Activated CD4-positive, alpha-beta T cell treated with anti-CD3 and anti-CD28 coated beads, Interleukin-2, amount 50 U/mL, for 48 hours (primary cell): ENCODE results near the gene RNF34.
A peak's percentile ranks its signal among the peaks of the same experiment; 100 is the strongest.

Experiments
- DNase-seq, 2 experiments: peaks; one replicate each; pipeline ENCODE4 v3.0.0-alpha.2; 2020

RNF34 gene

GRCh38 chr12:121441555-121441954 is 41.6 kb downstream of the RNF34 start:
- DNase-seq, result no peak

- no peak for DNase-seq
Measured at GRCh38 chr12:121442028-121442948, 42.4 kb downstream of the RNF34 start.

GRCh38 chr12:121443193-121443870 is 43.4 kb downstream of the RNF34 start:
- DNase-seq, result peak; percentile 80 to 83

DNA sequence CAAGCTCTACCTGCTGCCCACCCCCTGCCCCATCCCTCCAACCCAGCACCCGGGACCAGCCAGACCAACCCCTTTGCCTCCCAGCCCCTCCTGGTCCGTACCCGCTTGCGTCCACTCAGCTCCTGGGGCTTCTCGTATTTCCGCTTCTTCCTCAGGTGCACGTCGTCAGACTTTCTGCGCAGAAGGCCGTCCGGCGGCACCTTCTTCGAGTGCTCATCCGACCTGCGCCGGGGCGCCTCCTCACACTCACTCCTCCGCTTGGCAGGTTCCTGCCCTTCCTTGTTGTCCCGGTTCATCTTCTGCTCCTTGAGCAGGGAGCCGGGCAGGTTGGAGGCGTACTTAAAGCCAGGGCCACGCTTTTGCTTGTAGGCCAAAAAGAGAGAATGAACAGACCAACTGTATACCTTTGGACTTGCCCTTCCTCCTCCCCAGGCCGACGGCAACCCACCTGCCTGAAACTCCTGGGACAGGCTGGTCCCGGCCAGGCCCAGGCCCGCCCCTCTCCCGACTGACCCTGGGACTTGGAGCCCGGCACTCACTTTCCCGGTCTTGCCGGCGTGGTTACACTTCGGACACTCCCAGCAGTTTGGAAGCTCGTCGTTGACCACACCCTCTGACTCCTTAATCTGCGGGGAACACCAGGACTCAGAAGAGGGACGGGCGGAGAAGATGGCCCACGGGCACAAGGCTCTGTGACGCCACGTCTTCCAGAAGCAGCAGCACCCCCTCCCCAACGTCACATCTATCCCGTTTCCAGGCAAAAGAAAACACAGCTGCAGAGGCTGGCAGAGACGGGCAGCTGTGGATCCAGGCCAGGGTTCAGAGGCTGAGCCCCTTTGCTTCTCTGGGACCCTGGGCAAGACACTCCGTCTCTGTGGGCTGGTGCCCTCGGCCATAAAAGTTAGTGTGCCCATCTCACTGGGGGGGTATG is 44.3 kb downstream of the RNF34 start:
- DNase-seq, result no peak

DNA sequence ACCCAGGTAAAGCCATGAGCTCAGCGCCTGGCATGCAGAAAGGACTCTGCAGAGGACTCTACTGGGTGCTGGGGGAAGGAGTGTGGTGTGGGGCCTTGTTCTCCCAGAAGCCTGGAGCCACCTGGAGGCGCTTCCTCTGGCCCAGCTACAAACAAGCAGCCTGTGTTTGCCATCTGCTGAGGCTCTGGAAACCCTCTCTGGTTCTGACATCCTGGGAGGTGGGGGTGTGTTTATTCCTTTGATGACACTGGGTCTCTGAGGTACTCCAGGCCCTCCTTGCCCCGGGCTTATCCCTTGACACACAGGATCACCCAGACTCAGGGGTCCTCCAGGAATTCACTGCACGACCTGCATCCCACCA is 44.9 kb downstream of the RNF34 start:
- DNase-seq, result no peak

- no peak for DNase-seq
Measured at GRCh38 chr12:121446750-121447149, 46.8 kb downstream of the RNF34 start.

- DNase-seq, result no peak
Measured at GRCh38 chr12:121448771-121449315, 48.9 kb downstream of the RNF34 start.

- DNase-seq, result no peak
Measured at GRCh38 chr12:121451961-121452339, 52.0 kb downstream of the RNF34 start.

DNA sequence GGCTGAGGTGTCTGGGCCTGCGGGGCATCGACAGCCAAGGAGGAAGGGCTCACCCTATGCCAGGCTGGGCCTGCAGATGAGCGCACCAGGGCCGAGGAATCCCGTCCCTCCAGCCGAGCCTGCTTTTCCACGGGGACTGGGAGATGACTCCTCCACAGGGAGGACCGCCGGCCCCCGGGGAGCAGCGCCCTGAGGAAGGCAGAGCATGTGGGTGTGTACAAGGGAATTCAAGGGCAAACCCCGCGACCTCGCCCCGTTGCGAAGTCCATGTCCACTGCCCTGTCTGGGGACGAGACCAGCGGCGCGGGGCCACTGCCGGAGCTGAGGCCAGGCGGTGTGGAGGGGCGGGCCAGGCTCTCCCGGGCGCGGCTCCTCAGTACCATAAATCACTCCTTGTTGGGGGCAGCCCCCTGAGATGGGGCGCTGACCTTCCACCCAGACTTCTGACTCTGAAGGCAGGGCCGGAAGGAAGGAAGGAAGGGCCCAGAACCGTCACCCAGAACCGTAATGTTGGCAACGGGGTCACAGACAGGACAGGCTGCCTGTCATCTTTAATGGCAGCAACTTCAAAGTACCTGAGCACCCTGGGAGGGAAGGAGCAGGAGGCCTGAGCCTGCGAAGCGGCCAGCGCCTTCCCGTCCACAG is 52.5 kb downstream of the RNF34 start:
- no peak for DNase-seq

GRCh38 chr12:121452985-121453360 is 53.1 kb downstream of the RNF34 start:
- DNase-seq, result no peak

- no peak for DNase-seq
Measured at GRCh38 chr12:121453629-121454028, 53.7 kb downstream of the RNF34 start.

DNA sequence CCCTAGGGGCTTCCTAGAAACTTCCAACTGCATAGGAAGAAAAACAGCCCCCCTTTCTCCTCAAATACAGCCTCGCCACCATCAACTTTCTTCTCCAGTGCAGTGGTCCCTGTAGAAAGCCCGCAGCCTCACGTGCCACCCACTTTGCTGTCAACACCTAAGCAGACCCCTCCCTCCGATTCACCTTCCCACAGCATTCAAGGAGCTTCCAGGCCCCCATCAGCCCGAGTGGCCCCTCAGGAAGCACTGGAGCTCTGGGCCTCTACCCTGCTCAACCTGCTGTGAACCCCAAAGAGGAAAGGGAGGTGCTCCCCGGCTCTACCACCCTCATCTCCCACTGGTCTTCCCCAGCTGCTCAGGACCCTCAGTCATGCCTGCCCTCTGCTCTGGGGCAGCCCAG is 55.0 kb downstream of the RNF34 start:
- no peak for DNase-seq

DNA sequence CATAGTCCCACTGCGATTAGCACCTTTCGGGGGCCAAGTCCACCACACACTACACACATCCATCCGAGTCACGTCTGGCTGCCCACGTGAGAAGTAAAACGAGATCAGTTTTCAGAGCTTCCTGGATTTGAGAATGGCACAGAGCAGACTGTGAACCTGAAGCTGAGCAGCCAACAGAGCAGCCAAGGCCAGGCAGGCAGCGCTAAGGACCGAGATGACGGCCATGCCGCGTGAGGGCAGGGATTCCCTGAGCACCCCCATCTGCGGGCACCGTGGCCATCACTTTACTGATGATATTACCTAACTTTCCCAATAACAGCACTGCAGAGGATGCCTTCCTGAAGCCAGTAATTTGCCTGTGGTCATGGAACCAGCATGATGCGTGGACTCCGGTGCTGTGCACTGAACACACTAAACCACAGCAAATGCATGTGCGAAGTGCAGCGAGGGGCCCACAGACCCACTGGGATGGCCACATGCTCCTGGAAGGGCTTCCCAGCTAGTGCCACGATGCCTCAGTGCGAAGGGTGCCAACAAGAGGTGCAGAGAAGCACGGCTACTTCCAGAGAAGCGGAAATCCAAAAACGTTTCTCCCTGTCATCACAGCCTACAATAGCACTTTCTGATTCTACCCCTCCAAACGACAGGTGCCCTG is 56.0 kb downstream of the RNF34 start:
- DNase-seq, result no peak

DNA sequence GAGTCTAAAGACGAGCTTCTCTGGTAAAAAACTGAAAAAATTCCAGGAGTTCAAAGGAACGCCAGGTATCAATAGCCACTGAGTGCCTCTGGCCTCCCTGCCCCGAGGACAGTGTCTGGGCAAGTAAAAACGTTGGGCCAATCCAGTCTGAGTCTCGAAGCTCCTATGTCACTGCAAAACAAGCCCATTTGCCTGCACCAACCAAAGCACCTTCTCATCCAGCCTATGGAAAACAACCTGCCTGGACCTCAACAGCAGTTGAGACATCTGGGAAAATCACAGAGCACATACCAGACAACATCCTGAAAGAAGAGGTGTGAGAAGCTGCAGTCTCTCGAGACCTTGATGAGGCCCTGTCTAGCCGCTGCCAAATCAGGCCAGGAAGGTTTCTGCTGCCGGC is 56.6 kb downstream of the RNF34 start:
- DNase-seq, result no peak

GRCh38 chr12:121461048-121461447 is 61.1 kb downstream of the RNF34 start:
- DNase-seq, result peak in 1 of 2 experiments; percentile 25

DNA sequence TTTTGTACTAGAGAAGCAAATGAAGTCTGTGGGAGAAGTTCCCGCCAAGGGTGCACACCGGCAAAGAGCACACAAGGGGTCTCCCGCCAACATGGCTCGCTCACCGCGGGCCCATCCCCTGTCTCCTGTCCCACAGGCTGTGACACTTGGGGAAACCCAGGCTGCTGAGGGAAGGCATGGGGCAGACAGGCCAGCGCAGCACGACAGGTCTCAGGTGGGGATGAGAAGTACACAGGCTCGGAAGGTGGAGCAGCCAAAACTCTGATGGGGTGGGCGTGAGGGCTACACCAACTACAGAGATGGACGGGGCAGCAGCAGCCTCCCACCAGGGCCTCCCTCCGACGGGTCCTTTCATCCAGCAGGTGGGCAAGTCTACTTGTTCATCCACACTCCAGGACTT is 64.4 kb downstream of the RNF34 start:
- DNase-seq, result no peak

GRCh38 chr12:121465921-121466793 is 66.2 kb downstream of the RNF34 start:
- DNase-seq, result peak; percentile 38 to 43

- DNase-seq, result peak; percentile 87 to 89
Measured at GRCh38 chr12:121466794-121467637, 67.1 kb downstream of the RNF34 start.

DNA sequence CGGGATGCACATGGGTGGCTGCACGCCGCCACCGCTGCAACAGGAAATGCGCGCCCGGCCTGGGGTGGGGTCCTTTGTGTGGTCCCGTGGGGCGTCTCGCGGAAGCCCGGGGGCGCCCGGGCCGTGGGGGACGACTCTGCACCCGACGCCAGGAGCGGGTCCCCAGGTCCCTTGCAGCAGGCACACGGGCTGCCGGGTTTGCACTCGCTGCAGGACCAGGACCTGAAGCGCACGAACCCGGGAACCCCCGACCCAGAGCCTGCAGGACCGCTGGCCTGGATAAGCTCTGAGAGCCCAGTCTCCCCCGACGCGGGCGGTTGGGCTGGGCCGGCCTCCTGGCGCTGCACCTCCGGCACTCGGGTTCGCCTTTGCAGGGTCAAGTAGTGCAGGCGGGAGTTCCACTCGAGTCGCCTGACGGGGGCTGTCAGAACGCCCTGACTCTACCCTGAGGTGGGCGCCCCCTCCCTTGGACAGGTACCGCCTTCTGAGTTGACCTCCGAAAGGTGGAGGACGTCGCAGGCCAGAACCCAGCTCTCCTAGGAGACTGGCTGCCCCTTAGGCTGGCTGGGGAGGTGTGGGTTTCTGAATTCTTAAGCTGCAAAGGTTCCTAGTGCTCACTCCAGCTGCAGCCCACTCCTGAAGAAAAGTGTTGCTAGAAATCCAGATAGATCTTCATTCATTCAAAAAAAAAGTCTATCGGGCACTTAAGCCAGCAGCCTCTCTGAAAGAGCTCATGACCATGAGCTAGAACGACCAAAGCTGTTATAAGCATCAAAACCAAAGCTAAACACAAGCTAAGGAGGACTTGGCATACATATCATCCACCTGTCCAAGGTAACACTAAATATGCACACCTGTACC is 68.0 kb downstream of the RNF34 start:
- no peak for DNase-seq
